HFF-Myc (cell line): ENCODE measurements around the gene IFI27L2.

Experiments used
- DNase-seq: peaks from one replicate; pipeline ENCODE4 v3.0.0-alpha.2; 2011; ENCODE audit warnings: low read depth; ENCODE audit errors: extremely low read depth
- H3K4me3 ChIP-seq: replicated peaks from 2 replicates; pipeline ENCODE4 v1.5.1; 2011; ENCODE audit warnings: low read depth, mild to moderate bottlenecking, control low read depth, low read length
- TF ChIP-seq, protein P1 (sequence below): IDR thresholded peaks from 2 replicates; pipeline ENCODE4 v1.5.1; 2012; ENCODE audit warnings: mild to moderate bottlenecking, low read depth, low read length, control low read depth; ENCODE audit errors: missing control alignments

IFI27L2 gene

DNA sequence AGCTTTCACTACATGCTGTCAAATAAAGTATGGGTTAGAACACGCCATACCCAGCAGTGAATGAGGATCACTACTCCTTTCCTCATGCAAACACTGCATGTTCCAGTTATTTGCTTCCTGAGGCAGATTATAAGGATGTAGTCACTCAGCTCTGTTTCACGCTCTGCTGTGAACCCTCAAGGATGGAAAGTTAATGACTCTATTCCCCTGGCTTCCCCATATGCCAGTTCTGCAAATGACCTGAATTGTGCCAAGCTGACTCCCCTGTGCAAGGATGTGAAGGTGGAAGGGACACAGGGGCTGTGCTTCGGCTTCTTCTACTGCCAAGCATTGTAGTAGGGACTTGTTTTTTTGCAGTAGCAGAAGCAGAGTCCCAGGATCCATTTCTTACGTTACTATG lies 41.5 kb downstream of the IFI27L2 start:
- DNase-seq, result no peak
- no peak overlapping the region for H3K4me3 ChIP-seq
- TF ChIP-seq, protein P1, sequence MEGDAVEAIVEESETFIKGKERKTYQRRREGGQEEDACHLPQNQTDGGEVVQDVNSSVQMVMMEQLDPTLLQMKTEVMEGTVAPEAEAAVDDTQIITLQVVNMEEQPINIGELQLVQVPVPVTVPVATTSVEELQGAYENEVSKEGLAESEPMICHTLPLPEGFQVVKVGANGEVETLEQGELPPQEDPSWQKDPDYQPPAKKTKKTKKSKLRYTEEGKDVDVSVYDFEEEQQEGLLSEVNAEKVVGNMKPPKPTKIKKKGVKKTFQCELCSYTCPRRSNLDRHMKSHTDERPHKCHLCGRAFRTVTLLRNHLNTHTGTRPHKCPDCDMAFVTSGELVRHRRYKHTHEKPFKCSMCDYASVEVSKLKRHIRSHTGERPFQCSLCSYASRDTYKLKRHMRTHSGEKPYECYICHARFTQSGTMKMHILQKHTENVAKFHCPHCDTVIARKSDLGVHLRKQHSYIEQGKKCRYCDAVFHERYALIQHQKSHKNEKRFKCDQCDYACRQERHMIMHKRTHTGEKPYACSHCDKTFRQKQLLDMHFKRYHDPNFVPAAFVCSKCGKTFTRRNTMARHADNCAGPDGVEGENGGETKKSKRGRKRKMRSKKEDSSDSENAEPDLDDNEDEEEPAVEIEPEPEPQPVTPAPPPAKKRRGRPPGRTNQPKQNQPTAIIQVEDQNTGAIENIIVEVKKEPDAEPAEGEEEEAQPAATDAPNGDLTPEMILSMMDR, result no peak

DNA sequence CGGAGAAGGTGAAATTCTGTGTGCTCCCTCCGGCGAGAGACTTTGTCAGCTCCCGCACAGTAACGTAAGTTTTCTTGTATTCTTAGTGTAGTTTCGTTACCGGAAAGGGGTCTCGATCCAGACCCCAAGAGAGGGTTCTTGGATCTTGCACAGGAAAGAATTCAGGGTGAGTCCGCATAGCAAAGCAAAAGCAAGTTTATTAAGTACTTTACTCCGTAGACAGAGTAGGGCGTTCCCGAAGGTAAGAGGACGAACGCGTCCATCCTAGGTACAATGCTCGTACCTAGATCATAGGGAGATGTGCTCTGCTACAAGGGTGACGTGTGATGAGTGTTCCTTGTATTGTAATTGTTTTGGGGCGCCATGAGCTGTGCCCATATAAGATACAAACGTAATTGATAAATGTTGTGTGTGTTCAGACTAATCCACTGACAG lies 48.0 kb downstream of the IFI27L2 start:
- H3K4me3 ChIP-seq, result peak overlapping the region; percentile 98
- TF ChIP-seq, protein P1, result no peak
- DNase-seq, result no peak

DNA sequence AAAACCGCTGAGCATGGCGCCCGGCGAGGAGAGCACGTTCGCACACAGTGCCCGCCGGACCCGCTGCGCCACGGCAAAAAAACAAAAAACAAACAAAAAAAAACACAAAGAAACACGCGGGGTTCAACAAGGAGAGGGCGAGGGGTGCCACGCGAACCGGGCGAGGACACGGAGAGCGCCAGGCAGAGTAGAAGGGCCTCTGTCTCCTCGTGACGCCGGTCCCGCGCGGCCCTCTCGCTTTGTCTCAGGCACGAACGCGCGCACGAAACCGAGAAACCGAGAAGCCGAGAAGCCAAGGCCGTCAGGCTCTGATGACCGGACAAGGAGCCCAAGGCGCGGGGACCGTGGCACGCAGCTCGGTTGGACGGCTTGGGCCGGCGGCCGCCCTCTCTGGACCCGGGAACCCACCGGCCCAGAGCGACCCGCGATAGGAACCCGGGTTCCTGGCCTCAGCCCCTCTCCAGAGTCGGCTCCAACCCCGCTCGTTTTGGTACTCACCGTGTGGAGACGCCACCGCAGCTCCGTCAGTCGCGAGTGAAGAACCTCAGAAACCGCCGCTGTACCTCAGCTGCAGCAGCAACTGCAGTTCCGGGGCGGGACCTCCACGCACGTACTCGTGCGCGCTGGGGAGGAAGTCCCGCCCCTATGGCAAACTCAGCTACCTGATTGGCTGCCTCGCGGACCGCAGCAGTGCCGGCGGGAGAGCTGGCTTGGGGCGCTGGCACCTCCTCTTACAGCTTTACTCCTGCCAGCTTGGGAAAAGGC lies 48.6 kb downstream of the IFI27L2 start, which contains the start of the genes DDX24 and IFI27L1:
DDX24 (minus strand) TSS at position 582 of the 765 bp plus-strand sequence. CDS start 1,460 bp downstream, outside the sequence.
IFI27L1 (plus strand) TSS at position 690 of the 765 bp plus-strand sequence. CDS start 15,628 bp downstream, outside the sequence.
- TF ChIP-seq, protein P1, result no peak
- H3K4me3 ChIP-seq, result peak within 1 kb of the TSS; percentile 98
- peak; percentile 76 for DNase-seq

DNA sequence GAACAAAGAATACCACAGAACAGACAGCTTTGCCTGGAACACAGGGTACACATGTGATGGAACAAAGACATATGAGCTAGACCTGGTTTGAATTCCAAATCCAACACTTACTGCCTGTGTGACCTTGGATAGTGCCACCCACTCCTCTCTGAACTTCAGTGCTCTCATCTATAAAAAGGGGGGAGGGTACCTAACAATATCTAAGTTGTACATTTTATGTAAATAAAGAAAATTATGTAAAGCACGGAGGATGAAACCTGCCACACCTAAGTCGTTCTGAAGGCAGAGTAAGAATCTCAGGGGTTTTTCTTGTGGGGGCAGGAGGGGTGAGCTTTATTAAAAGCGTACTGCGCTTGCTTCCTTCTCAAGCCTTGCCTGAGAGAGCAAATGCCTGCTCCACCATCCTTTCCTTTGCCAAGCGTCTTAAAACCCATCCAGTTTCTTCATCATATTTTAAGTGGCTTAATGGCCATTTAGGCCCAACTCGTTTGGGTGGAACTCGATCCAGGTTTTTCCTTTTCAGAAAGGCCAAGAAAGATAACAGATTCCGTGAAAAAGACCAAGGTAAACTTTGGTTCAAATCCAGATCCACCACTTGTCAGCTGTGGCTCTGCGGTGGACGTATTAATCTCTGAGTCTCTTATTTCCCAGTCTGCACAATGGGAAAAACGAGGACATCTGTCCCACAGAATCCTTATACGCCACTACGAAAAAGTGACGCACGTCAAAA lies 49.3 kb downstream of the IFI27L2 start:
- DNase-seq, result peak; percentile 9
- H3K4me3 ChIP-seq, result peak overlapping the region; percentile 98
- TF ChIP-seq, protein P1, result no peak

DNA sequence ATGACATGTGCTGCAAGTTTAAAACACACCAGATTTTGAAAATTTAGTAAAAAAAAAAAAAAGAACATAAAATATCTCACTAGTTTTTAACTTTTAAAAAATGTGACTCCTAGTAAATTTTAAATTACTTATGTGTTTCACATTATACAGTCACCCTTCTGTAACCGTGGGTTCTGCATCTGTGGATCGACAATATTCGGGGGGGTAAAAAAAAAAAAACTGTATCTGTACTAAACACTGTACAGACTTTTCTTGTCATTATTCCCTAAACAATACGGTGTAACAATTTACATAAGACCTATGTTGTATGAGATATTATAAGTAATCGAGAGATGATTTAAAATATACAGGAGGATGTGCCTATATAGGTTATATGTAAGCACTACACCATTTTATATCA lies 51.6 kb downstream of the IFI27L2 start:
- TF ChIP-seq, protein P1, result no peak
- DNase-seq, result no peak
- peak overlapping the region; percentile 98 for H3K4me3 ChIP-seq
